Liver (tissue), 9 donors: ENCODE measurements around the gene IRAG1. TPM values are rescaled to one million over a fixed set of nuclear protein-coding genes. Genes with fewer than 3 reads are reported as not detected.

ENCODE experiments used
- DNase-seq: peaks from one replicate; pipeline ENCODE4 v3.0.0-alpha.2; 2017; ENCODE audit warnings: low spot score
- H3K27ac ChIP-seq, 2 donors: one replicate each; pipeline ENCODE4 v1.7.0; 2013; ENCODE audit warnings: inconsistent platforms in 2 of 2, low read length in 2 of 2, control low read depth in 1 of 2, low read depth in 1 of 2, mild to moderate bottlenecking in 1 of 2
- H3K27me3 ChIP-seq, 4 donors: one replicate each; pipeline versions ENCODE4 v1.6.1 to v1.7.0; 2013; ENCODE audit warnings: low read length in 3 of 4, inconsistent platforms in 1 of 4, mild to moderate bottlenecking in 1 of 4, moderate library complexity in 1 of 4; ENCODE audit not compliant: control insufficient read depth in 4 of 4, insufficient read depth in 4 of 4
- H3K36me3 ChIP-seq, 4 donors: one replicate each; pipeline versions ENCODE4 v1.6.1 to v1.7.0; 2013; ENCODE audit warnings: low read length in 3 of 4, mild to moderate bottlenecking in 3 of 4, low read depth in 1 of 4, moderate library complexity in 1 of 4; ENCODE audit not compliant: control insufficient read depth in 4 of 4, insufficient read depth in 3 of 4
- H3K4me1 ChIP-seq, 4 donors: one replicate each; pipeline versions ENCODE4 v1.6.1 to v1.7.0; 2013; ENCODE audit warnings: low read length in 3 of 4, mild to moderate bottlenecking in 3 of 4, moderate library complexity in 1 of 4; ENCODE audit not compliant: control insufficient read depth in 4 of 4, insufficient read depth in 4 of 4
- H3K4me3 ChIP-seq, 3 donors: one replicate each; pipeline versions ENCODE4 v1.6.1 to v1.7.0; 2013; ENCODE audit warnings: low read length in 3 of 3, control low read depth in 1 of 3, low read depth in 1 of 3, mild to moderate bottlenecking in 1 of 3
- H3K9ac ChIP-seq, 2 donors: one replicate each; pipeline ENCODE4 v1.7.0; 2013; ENCODE audit warnings: low read length in 2 of 2, mild to moderate bottlenecking in 2 of 2, moderate library complexity in 2 of 2, control low read depth in 1 of 2, low read depth in 1 of 2
- H3K9me3 ChIP-seq, 4 donors: one replicate each; pipeline versions ENCODE4 v1.6.1 to v1.7.0; 2013; ENCODE audit warnings: low read length in 3 of 4; ENCODE audit not compliant: control insufficient read depth in 4 of 4
- EGR1 ChIP-seq, 2 donors: IDR thresholded peaks; 2 replicates each; pipeline ENCODE4 v1.6.1; 2016 to 2018; ENCODE audit warnings: antibody characterized with exemption in 2 of 2, low read depth in 2 of 2
- FOXA1 ChIP-seq: IDR thresholded peaks from 2 replicates; pipeline ENCODE4 v1.6.1; 2016; ENCODE audit warnings: antibody characterized with exemption
- FOXA2 ChIP-seq: IDR thresholded peaks from 2 replicates; pipeline ENCODE4 v1.6.1; 2016; ENCODE audit warnings: antibody characterized with exemption
- GABPA ChIP-seq, 2 donors: IDR thresholded peaks in 1 of 2; conservative IDR thresholded peaks in 1 of 2; 2 replicates each; pipeline ENCODE4 v1.6.1; 2016; ENCODE audit warnings: antibody characterized with exemption in 2 of 2, mild to moderate bottlenecking in 1 of 2, moderate library complexity in 1 of 2
- HNF4A ChIP-seq, 2 donors: conservative IDR thresholded peaks; 2 replicates each; pipeline ENCODE4 v1.6.1; 2016; ENCODE audit warnings: antibody characterized with exemption in 2 of 2, mild to moderate bottlenecking in 2 of 2
- HNF4G ChIP-seq: IDR thresholded peaks from 2 replicates; pipeline ENCODE4 v1.6.1; 2016; ENCODE audit warnings: antibody characterized with exemption
- JUND ChIP-seq, 2 donors: IDR thresholded peaks; 2 replicates each; pipeline ENCODE4 v1.6.1; 2016; ENCODE audit warnings: antibody characterized with exemption in 2 of 2
- NR2F2 ChIP-seq: IDR thresholded peaks from 2 replicates; pipeline ENCODE4 v1.6.1; 2016; ENCODE audit warnings: antibody characterized with exemption
- RAD21 ChIP-seq, 2 donors: IDR thresholded peaks; 2 replicates each; pipeline ENCODE4 v1.6.1; 2016; ENCODE audit warnings: antibody characterized with exemption in 2 of 2, mild to moderate bottlenecking in 2 of 2
- RXRA ChIP-seq, 2 donors: IDR thresholded peaks; 2 replicates each; pipeline ENCODE4 v1.6.1; 2017 to 2018; ENCODE audit warnings: antibody characterized with exemption in 2 of 2, mild to moderate bottlenecking in 1 of 2
- SP1 ChIP-seq: IDR thresholded peaks from 2 replicates; pipeline ENCODE4 v1.6.1; 2018; ENCODE audit warnings: antibody characterized with exemption, mild to moderate bottlenecking
- TAF1 ChIP-seq: conservative IDR thresholded peaks from 2 replicates; pipeline ENCODE4 v1.6.1; 2016; ENCODE audit warnings: antibody characterized with exemption, mild to moderate bottlenecking
- YY1 ChIP-seq: IDR thresholded peaks from 2 replicates; pipeline ENCODE4 v1.6.1; 2016; ENCODE audit warnings: antibody characterized with exemption, mild to moderate bottlenecking
- WGBS: extraction: QIAGEN DNeasy Blood & Tissue Kit; methylation state at CpG from one replicate; pipeline ENCODE4 v1.1.7; 2013; 5-methylcytosine and 5-hydroxymethylcytosine counted together
- polyA plus RNA-seq, 2 donors: library from polyadenylated mRNA; stranded (reverse) in 1 of 2; unstranded in 1 of 2; fragments of 200-250 nt in 1 of 2; fragments of >200 nt in 1 of 2; fragmentation: Nextera tagmentation in 1 of 2; extraction: Ambion mirVana in 1 of 2; gene quantifications; one replicate each; pipeline versions ENCODE4 v1.2.1 to v1.2.3, GENCODE V29; 2013 to 2015
- total RNA-seq, 2 donors: library from RNA; depleted of rRNA; stranded (reverse); fragments of >200 nt; gene quantifications; one replicate each; pipeline ENCODE4 v1.2.3, GENCODE V29; 2014
- TF ChIP-seq, protein P1 (sequence below): IDR thresholded peaks from 2 replicates; pipeline ENCODE4 v1.6.1; 2016; ENCODE audit warnings: antibody characterized with exemption
- TF ChIP-seq, protein P2 (sequence below): fragments of 150-350 bp; IDR thresholded peaks from 2 replicates; pipeline ENCODE4 v1.5.1; 2017; ENCODE audit warnings: improper control_type of control experiment, low read depth, low read length; ENCODE audit not compliant: missing input control
- TF ChIP-seq, protein P3 (sequence below): IDR thresholded peaks from 2 replicates; pipeline ENCODE4 v1.6.1; 2016; ENCODE audit warnings: antibody characterized with exemption
- TF ChIP-seq, protein P4 (sequence below): IDR thresholded peaks from 2 replicates; pipeline ENCODE4 v1.6.1; 2016; ENCODE audit warnings: antibody characterized with exemption
- TF ChIP-seq, protein P5 (sequence below): IDR thresholded peaks from 2 replicates; pipeline ENCODE4 v1.6.1; 2016; ENCODE audit warnings: antibody characterized with exemption, mild to moderate bottlenecking
- donor health status: healthy.
- donor health status: healthy.
- donor health status: healthy.
- donor health status: healthy.
- donor health status: healthy.

IRAG1 gene
- total and polyA plus RNA-seq, 4 donors: 0.29 to 4.4 (median 2.0) TPM

DNA sequence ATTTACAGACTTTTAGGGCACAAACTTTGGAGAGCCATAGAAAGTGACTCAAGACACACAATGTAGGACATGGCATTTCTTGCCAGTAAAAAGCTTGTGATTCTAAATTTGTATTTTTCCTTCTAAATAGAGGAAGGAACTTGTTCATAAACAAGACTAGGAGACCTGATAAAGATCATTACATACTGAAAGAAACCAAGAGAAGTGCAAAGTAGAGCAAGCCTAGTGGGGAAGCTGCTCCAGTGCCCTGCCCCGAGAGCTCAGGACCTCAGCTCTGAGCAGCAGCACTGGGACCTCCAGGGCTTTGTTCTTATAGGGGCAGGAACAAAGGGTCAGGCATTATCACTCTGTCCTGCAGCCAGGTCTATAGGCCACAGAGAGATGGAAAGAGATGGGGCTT lies 7.2 kb downstream of the IRAG1 start:
- H3K27ac ChIP-seq: no peak overlapping the region
- TF ChIP-seq FOXA1: no peak
- TF ChIP-seq HNF4G: no peak
- no peak for TF ChIP-seq TAF1
- TF ChIP-seq FOXA2: no peak
- no peak for TF ChIP-seq SP1
- no peak for TF ChIP-seq GABPA (IDR thresholded peaks at IDR 0.05 in 1 of 2, conservative IDR thresholded peaks at IDR 0.05 in 1 of 2)
- H3K9ac ChIP-seq: no peak overlapping the region
- H3K36me3 ChIP-seq: no peaks in the 10 kb centered on the region
- no peak overlapping the region for H3K4me3 ChIP-seq
- no peaks in the 10 kb centered on the region for H3K9me3 ChIP-seq
- H3K4me1 ChIP-seq: no peaks in the 10 kb centered on the region
- no peak for DNase-seq
- no peaks in the 10 kb centered on the region for H3K27me3 ChIP-seq
- 75% methylated on average over 1 of the region's 1 CpG for WGBS

DNA sequence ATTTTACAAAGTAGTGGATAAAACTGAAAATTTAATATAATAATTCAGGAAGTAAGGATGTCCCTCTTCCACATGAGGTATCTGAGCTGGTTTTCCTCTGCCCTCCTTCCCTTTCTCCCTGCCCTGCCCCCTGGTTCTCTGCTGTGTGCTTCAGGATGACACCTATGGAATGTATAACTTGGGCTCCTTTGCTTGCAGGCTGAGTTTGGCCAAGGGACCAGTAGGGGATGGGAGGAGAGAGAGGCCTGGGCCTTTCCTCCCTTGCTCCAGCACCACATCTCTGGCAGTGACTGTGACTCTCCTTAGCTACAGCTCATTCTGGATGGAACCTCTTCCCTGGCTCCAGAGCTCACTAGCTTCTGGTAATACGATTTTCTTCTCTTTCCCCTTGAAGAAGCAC lies 10.1 kb downstream of the IRAG1 start:
- H3K9me3 ChIP-seq: no peaks in the 10 kb centered on the region
- H3K4me3 ChIP-seq: no peak overlapping the region
- H3K4me1 ChIP-seq: no peaks in the 10 kb centered on the region
- H3K9ac ChIP-seq: no peak overlapping the region
- H3K27ac ChIP-seq: no peak overlapping the region
- 64% methylated on average over 1 of the region's 1 CpG for WGBS
- TF ChIP-seq, protein P1, sequence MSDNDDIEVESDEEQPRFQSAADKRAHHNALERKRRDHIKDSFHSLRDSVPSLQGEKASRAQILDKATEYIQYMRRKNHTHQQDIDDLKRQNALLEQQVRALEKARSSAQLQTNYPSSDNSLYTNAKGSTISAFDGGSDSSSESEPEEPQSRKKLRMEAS: no peak
- TF ChIP-seq EGR1 (IDR thresholded peaks at IDR 0.05; ENCODE audit: low read depth in 2 of 2) (no peak), JUND (IDR thresholded peaks at IDR 0.05) (no peak), FOXA1 (no peak), NR2F2 (no peak), TAF1 (no peak), FOXA2 (no peak), HNF4G (no peak), HNF4A (conservative IDR thresholded peaks at IDR 0.05) (no peak), SP1 (no peak), RAD21 (IDR thresholded peaks at IDR 0.05) (no peak), RXRA (IDR thresholded peaks at IDR 0.05) (no peak), YY1 (no peak), GABPA (IDR thresholded peaks at IDR 0.05 in 1 of 2, conservative IDR thresholded peaks at IDR 0.05 in 1 of 2) (no peak)
- TF ChIP-seq, protein P2, sequence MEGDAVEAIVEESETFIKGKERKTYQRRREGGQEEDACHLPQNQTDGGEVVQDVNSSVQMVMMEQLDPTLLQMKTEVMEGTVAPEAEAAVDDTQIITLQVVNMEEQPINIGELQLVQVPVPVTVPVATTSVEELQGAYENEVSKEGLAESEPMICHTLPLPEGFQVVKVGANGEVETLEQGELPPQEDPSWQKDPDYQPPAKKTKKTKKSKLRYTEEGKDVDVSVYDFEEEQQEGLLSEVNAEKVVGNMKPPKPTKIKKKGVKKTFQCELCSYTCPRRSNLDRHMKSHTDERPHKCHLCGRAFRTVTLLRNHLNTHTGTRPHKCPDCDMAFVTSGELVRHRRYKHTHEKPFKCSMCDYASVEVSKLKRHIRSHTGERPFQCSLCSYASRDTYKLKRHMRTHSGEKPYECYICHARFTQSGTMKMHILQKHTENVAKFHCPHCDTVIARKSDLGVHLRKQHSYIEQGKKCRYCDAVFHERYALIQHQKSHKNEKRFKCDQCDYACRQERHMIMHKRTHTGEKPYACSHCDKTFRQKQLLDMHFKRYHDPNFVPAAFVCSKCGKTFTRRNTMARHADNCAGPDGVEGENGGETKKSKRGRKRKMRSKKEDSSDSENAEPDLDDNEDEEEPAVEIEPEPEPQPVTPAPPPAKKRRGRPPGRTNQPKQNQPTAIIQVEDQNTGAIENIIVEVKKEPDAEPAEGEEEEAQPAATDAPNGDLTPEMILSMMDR: no peak
- TF ChIP-seq, protein P3, sequence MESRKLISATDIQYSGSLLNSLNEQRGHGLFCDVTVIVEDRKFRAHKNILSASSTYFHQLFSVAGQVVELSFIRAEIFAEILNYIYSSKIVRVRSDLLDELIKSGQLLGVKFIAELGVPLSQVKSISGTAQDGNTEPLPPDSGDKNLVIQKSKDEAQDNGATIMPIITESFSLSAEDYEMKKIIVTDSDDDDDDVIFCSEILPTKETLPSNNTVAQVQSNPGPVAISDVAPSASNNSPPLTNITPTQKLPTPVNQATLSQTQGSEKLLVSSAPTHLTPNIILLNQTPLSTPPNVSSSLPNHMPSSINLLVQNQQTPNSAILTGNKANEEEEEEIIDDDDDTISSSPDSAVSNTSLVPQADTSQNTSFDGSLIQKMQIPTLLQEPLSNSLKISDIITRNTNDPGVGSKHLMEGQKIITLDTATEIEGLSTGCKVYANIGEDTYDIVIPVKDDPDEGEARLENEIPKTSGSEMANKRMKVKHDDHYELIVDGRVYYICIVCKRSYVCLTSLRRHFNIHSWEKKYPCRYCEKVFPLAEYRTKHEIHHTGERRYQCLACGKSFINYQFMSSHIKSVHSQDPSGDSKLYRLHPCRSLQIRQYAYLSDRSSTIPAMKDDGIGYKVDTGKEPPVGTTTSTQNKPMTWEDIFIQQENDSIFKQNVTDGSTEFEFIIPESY: no peak
- TF ChIP-seq, protein P4, sequence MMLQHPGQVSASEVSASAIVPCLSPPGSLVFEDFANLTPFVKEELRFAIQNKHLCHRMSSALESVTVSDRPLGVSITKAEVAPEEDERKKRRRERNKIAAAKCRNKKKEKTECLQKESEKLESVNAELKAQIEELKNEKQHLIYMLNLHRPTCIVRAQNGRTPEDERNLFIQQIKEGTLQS: no peak
- TF ChIP-seq, protein P5, sequence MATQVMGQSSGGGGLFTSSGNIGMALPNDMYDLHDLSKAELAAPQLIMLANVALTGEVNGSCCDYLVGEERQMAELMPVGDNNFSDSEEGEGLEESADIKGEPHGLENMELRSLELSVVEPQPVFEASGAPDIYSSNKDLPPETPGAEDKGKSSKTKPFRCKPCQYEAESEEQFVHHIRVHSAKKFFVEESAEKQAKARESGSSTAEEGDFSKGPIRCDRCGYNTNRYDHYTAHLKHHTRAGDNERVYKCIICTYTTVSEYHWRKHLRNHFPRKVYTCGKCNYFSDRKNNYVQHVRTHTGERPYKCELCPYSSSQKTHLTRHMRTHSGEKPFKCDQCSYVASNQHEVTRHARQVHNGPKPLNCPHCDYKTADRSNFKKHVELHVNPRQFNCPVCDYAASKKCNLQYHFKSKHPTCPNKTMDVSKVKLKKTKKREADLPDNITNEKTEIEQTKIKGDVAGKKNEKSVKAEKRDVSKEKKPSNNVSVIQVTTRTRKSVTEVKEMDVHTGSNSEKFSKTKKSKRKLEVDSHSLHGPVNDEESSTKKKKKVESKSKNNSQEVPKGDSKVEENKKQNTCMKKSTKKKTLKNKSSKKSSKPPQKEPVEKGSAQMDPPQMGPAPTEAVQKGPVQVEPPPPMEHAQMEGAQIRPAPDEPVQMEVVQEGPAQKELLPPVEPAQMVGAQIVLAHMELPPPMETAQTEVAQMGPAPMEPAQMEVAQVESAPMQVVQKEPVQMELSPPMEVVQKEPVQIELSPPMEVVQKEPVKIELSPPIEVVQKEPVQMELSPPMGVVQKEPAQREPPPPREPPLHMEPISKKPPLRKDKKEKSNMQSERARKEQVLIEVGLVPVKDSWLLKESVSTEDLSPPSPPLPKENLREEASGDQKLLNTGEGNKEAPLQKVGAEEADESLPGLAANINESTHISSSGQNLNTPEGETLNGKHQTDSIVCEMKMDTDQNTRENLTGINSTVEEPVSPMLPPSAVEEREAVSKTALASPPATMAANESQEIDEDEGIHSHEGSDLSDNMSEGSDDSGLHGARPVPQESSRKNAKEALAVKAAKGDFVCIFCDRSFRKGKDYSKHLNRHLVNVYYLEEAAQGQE: no peak
- DNase-seq: no peak
- no peaks in the 10 kb centered on the region for H3K36me3 ChIP-seq
- H3K27me3 ChIP-seq: peaks cover 0 to 6% (median 0%) of the 10 kb centered on the region in 4 donors
